Neuronal stem cell (in vitro differentiated cells): ENCODE data around the gene MCAT.

Experiments
- DNase-seq: peaks from one replicate; pipeline ENCODE4 v3.0.0-alpha.2; 2013; ENCODE audit warnings: low spot score
- H2AFZ ChIP-seq: one replicate; pipeline ENCODE4 v1.6.1; 2013; ENCODE audit warnings: mild to moderate bottlenecking, low read length, inconsistent platforms
- H2AK5ac ChIP-seq: 2 replicates; pipeline ENCODE4 v1.6.1; 2013; ENCODE audit warnings: low read depth, mild to moderate bottlenecking, inconsistent platforms, low read length, moderate library complexity, mixed read lengths
- H2BK120ac ChIP-seq: 2 replicates; pipeline ENCODE4 v1.6.1; 2013; ENCODE audit warnings: low read depth, mild to moderate bottlenecking, inconsistent platforms, low read length, moderate library complexity, mixed read lengths
- H2BK12ac ChIP-seq: one replicate; pipeline ENCODE4 v1.6.1; 2013; ENCODE audit warnings: low read length, inconsistent platforms
- H2BK15ac ChIP-seq: 2 replicates; pipeline ENCODE4 v1.6.1; 2013; ENCODE audit warnings: mild to moderate bottlenecking, low read length, inconsistent platforms, mixed read lengths
- H2BK5ac ChIP-seq: one replicate; pipeline ENCODE4 v1.6.1; 2013; ENCODE audit warnings: inconsistent platforms, mild to moderate bottlenecking, low read length, moderate library complexity
- H3K14ac ChIP-seq: one replicate; pipeline ENCODE4 v1.6.1; 2013; ENCODE audit warnings: low read length, inconsistent platforms
- H3K18ac ChIP-seq: 2 replicates; pipeline ENCODE4 v1.6.1; 2013; ENCODE audit warnings: low read length, inconsistent platforms
- H3K23ac ChIP-seq: 2 replicates; pipeline ENCODE4 v1.6.1; 2013; ENCODE audit warnings: low read depth, mild to moderate bottlenecking, mixed read lengths, low read length, inconsistent platforms; ENCODE audit not compliant: poor library complexity
- H3K27ac ChIP-seq: replicated peaks from 3 replicates; pipeline ENCODE4 v1.5.1; 2013; ENCODE audit warnings: low read length, inconsistent platforms
- H3K27me3 ChIP-seq, 3 experiments: 2 replicates each; pipeline ENCODE4 v1.6.1; 2013; ENCODE audit warnings: low read length in 3 of 3, mild to moderate bottlenecking in 2 of 3, inconsistent platforms in 1 of 3, low read depth in 1 of 3, mixed read lengths in 1 of 3, moderate library complexity in 1 of 3; ENCODE audit not compliant: control insufficient read depth in 3 of 3, insufficient read depth in 3 of 3
- H3K36me3 ChIP-seq, 2 donors: replicated peaks in 1 of 2; 2 replicates each; pipeline ENCODE4 v1.6.1; 2013; ENCODE audit warnings: low read length in 2 of 2; ENCODE audit not compliant: control insufficient read depth in 2 of 2, insufficient read depth in 2 of 2
- H3K4ac ChIP-seq: 2 replicates; pipeline ENCODE4 v1.6.1; 2013; ENCODE audit warnings: inconsistent platforms, mild to moderate bottlenecking, low read length, moderate library complexity
- H3K4me1 ChIP-seq, 2 donors: 1 replicate in 1 of 2; 2 replicates in 1 of 2; pipeline ENCODE4 v1.6.1; 2013; ENCODE audit warnings: low read length in 2 of 2, low read depth in 1 of 2; ENCODE audit not compliant: control insufficient read depth in 2 of 2, insufficient read depth in 1 of 2
- H3K4me2 ChIP-seq: one replicate; pipeline ENCODE4 v1.6.1; 2013; ENCODE audit warnings: mild to moderate bottlenecking, low read length, inconsistent platforms; ENCODE audit not compliant: insufficient read depth, poor library complexity, severe bottlenecking
- H3K4me3 ChIP-seq, 2 donors: 2 replicates each; pipeline ENCODE4 v1.5.1; 2013; ENCODE audit warnings: low read length in 2 of 2, mild to moderate bottlenecking in 2 of 2, inconsistent platforms in 1 of 2, moderate library complexity in 1 of 2
- H3K79me1 ChIP-seq: one replicate; pipeline ENCODE4 v1.6.1; 2013; ENCODE audit warnings: low read depth, mild to moderate bottlenecking, inconsistent platforms, low read length, moderate library complexity
- H3K9ac ChIP-seq: one replicate; pipeline ENCODE4 v1.6.1; 2013; ENCODE audit warnings: mild to moderate bottlenecking, low read depth, low read length, inconsistent platforms; ENCODE audit not compliant: poor library complexity
- H3K9me3 ChIP-seq, 2 donors: replicated peaks in 1 of 2; 2 replicates each; pipeline versions ENCODE3 to v1.6.1; 2013; ENCODE audit warnings: low read length in 2 of 2, mild to moderate bottlenecking in 2 of 2, inconsistent platforms in 1 of 2, low read depth in 1 of 2, mixed read lengths in 1 of 2, moderate library complexity in 1 of 2; ENCODE audit not compliant: control insufficient read depth in 2 of 2, insufficient read depth in 1 of 2
- H4K8ac ChIP-seq: one replicate; pipeline ENCODE4 v1.6.1; 2013; ENCODE audit warnings: low read depth, mild to moderate bottlenecking, inconsistent platforms, low read length, moderate library complexity
- H4K91ac ChIP-seq: one replicate; pipeline ENCODE4 v1.6.1; 2013; ENCODE audit warnings: low read length, low read depth, mild to moderate bottlenecking, inconsistent platforms; ENCODE audit not compliant: poor library complexity
- WGBS, 2 donors: extraction: QIAGEN DNeasy Blood & Tissue Kit; methylation state at CpG; one replicate each; pipeline ENCODE4 v1.1.7; 2013; ENCODE audit warnings: missing lambda C conversion rate in 2 of 2, mixed read lengths in 1 of 2; ENCODE audit not compliant: insufficient read length in 2 of 2, insufficient replicate concordance in 1 of 2; ENCODE audit errors: extremely low coverage in 2 of 2; 5-methylcytosine and 5-hydroxymethylcytosine counted together

MCAT gene

DNA sequence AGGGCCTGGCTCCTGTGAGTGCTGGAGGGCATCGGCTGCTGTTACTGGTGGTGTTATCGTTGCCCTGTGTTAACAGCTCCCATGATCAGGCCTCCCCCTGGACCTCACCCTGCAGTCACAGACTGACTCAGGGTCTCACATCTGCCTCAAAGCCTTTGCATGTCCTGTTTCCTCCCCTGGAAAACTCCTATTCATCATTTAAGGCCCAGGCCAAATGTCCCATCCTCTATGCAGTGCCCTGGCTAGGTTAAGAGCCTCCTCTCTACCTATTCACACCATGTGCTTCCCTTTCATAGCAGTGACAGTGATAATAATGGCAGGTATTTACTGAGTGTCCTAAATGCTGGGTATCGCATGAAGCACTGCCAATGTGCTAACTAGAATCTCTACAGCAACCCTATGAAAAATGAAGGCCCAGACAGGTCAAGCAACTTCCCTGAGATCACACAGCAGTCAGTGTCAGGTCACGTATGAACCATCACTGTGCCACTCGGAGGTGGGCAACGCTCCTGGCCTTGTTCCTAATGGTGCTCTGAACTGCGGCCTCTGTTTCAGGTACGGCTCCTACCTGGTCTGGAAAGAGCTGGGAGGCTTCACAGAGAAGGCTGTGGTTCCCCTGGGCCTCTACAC, 17.4 kb upstream of the MCAT start:
- no peaks in the 10 kb centered on the region for H3K79me1 ChIP-seq
- no peak overlapping the region for H3K4me2 ChIP-seq
- no peak overlapping the region for H3K18ac ChIP-seq
- H3K36me3 ChIP-seq = no peaks in the 10 kb centered on the region
- no peak overlapping the region for H3K4ac ChIP-seq
- DNase-seq = no peak
- no peak overlapping the region for H2BK12ac ChIP-seq
- H3K27me3 ChIP-seq = no peaks in the 10 kb centered on the region
- H2AK5ac ChIP-seq = no peak overlapping the region
- peaks cover 0 to 4% of the 10 kb centered on the region in 2 donors for H3K4me1 ChIP-seq
- H3K27ac ChIP-seq = no peak overlapping the region
- no peak overlapping the region for H3K9ac ChIP-seq
- no CpG with 5 or more reads among the region's 8 CpGs for WGBS, 2 donors
- no peak overlapping the region for H2AFZ ChIP-seq
- no peak overlapping the region for H4K91ac ChIP-seq
- H2BK15ac ChIP-seq = no peak overlapping the region
- no peaks in the 10 kb centered on the region for H3K9me3 ChIP-seq
- no peak overlapping the region for H3K23ac ChIP-seq
- no peak overlapping the region for H3K4me3 ChIP-seq
- no peak overlapping the region for H2BK5ac ChIP-seq
- no peak overlapping the region for H3K14ac ChIP-seq
- H4K8ac ChIP-seq = no peak overlapping the region
- no peak overlapping the region for H2BK120ac ChIP-seq

DNA sequence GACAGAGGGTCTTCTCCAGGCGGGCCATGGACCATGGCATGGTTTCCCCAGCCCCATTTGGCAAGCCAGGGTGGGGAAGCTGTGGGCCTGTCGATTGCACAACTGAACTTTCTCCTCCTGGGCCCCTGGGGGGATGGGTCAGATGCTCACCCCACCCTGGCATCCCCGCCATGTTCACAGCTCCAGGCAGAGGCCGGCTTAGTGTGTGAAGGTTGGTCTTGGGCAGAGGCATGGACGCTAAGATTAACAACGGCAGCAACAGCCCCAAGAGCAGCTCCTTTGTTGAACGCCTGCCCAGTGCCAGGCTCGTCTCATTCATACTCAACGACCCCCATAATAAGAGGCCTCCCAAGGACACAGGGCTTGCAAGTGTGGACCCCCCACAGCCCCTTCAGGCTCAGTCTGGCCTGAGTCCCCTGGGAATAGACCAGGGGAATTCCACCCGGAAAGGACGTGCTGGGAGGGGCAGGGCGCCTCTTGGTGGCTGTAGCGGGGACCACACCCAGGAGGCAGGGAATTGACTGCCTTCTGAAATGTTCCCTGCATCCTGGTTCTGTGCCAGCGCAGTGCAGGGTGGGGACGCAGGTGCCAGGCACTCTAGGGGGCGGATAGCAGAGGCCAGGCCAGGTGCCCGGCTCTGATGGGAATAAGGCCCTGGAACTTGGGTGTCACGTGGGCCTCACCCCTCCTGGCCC, 16.4 kb upstream of the MCAT start:
- no peak overlapping the region for H2AK5ac ChIP-seq
- H3K79me1 ChIP-seq = no peaks in the 10 kb centered on the region
- no peak overlapping the region for H2BK12ac ChIP-seq
- peak overlapping the region; percentile 44 for H2BK5ac ChIP-seq
- H2AFZ ChIP-seq = peak overlapping the region; percentile 3
- H3K36me3 ChIP-seq = no peaks in the 10 kb centered on the region
- no peak overlapping the region for H4K91ac ChIP-seq
- H3K4ac ChIP-seq = no peak overlapping the region
- no peaks in the 10 kb centered on the region for H3K9me3 ChIP-seq
- no peaks in the 10 kb centered on the region for H3K27me3 ChIP-seq
- peak overlapping the region; percentile 31 for H2BK15ac ChIP-seq
- no peak overlapping the region for H2BK120ac ChIP-seq
- H4K8ac ChIP-seq = peak overlapping the region; percentile 74
- peaks cover 0 to 4% of the 10 kb centered on the region in 2 donors for H3K4me1 ChIP-seq
- WGBS, 2 donors = no CpG with 5 or more reads among the region's 18 CpGs
- H3K4me3 ChIP-seq = no peak overlapping the region
- peak overlapping the region; percentile 62 for H3K18ac ChIP-seq
- no peak overlapping the region for H3K9ac ChIP-seq
- H3K14ac ChIP-seq = no peak overlapping the region
- H3K27ac ChIP-seq = no peak overlapping the region
- no peak for DNase-seq
- no peak overlapping the region for H3K4me2 ChIP-seq
- H3K23ac ChIP-seq = no peak overlapping the region

DNA sequence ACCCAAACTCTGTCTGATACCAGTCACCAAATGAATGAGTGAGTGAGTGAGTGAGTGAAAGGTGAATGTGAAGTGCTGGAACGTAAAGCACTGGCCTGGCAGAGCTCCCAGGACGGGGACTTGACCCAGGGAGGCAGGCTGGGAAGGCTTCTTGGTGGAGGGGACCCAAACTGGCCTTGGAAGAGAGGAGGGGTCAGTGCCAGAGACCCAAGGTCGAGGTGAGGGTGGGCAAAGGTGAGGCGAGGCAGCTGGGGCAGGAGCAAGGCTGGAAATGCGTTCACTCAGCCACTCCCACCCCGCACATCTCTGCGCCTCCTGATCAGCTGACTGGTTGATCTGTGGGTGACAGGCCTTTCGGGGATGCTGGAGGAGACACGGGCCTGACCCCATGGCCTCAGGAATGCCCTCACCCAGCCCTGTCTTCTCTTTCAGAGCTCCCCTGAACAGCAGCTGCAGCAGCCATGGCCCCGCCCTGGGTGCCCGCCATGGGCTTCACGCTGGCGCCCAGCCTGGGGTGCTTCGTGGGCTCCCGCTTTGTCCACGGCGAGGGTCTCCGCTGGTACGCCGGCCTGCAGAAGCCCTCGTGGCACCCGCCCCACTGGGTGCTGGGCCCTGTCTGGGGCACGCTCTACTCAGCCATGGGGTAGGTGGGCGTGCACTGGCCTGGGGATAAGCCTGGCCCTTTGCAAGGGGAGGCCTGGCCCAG, 15.7 kb upstream of the MCAT start:
- Histone ChIP-seq H4K8ac (no peak overlapping the region), H2AFZ (no peak overlapping the region), H4K91ac (no peak overlapping the region), H3K14ac (no peak overlapping the region), H3K9ac (no peak overlapping the region), H2BK15ac (no peak overlapping the region), H3K4me2 (no peak overlapping the region), H3K27me3 (no peaks in the 10 kb centered on the region), H3K23ac (peak overlapping the region; percentile 59), H2AK5ac (peak overlapping the region; percentile 80), H3K36me3 (no peaks in the 10 kb centered on the region), H2BK5ac (no peak overlapping the region), H2BK12ac (no peak overlapping the region), H3K4ac (no peak overlapping the region), H2BK120ac (no peak overlapping the region), H3K4me3 (no peak overlapping the region), H3K9me3 (no peaks in the 10 kb centered on the region), H3K4me1 (peaks cover 0 to 4% of the 10 kb centered on the region in 2 donors), H3K79me1 (peaks cover 1% of the 10 kb centered on the region), H3K18ac (peak overlapping the region; percentile 62), H3K27ac (no peak overlapping the region)
- DNase-seq = no peak
- no CpG with 5 or more reads among the region's 24 CpGs for WGBS, 2 donors
